ENCODE measurements around the gene RIC8A. TPM values are rescaled to one million over a fixed set of nuclear protein-coding genes. Genes with fewer than 3 reads are reported as not detected.
"Not testable (repeated sequence)": the region's sequence is repeated elsewhere in the genome, so short reads cannot be mapped to it uniquely, and the experiment has no call there.

RIC8A gene
- polyA plus RNA-seq (ENCODE audit: insufficient read length), result 84.0 TPM
- long read RNA-seq, donor 1, transcript RIC8A-203 (10 exons, 3,703 nt), result major isoform, 25 of 29 reads
- long read RNA-seq, donor 1, partial matches to known transcripts, result 0 of 29 reads
- long read RNA-seq, donor 1, other reads (novel, unspliced or antisense), result 0 of 29 reads
- long read RNA-seq, donor 2, transcript RIC8A-203 (10 exons, 3,703 nt), result major isoform, 10 of 18 reads
- long read RNA-seq, donor 2, partial matches to known transcripts, result 0 of 18 reads
- long read RNA-seq, donor 2, other reads (novel, unspliced or antisense), result 7 of 18 reads
- long read RNA-seq, donor 3, transcript RIC8A-203 (10 exons, 3,703 nt), result major isoform, 5 of 9 reads
- long read RNA-seq, donor 3, partial matches to known transcripts, result 0 of 9 reads
- long read RNA-seq, donor 3, other reads (novel, unspliced or antisense), result 0 of 9 reads
- long read RNA-seq, donor 4, partial matches to known transcripts, result 0 of 1 reads
- long read RNA-seq, donor 4, other reads (novel, unspliced or antisense), result 0 of 1 reads
- long read RNA-seq, donor 5, transcript RIC8A-203 (10 exons, 3,703 nt), result major isoform, 22 of 70 reads
- long read RNA-seq, donor 5, partial matches to known transcripts, result 46 of 70 reads
- long read RNA-seq, donor 5, other reads (novel, unspliced or antisense), result 0 of 70 reads
- long read RNA-seq, donor 6, transcript RIC8A-203 (10 exons, 3,703 nt), result major isoform, 18 of 66 reads
- long read RNA-seq, donor 6, partial matches to known transcripts, result 45 of 66 reads
- long read RNA-seq, donor 6, other reads (novel, unspliced or antisense), result 0 of 66 reads
- long read RNA-seq, donor 7, transcript RIC8A-203 (10 exons, 3,703 nt), result major isoform, 21 of 23 reads
- long read RNA-seq, donor 7, partial matches to known transcripts, result 0 of 23 reads
- long read RNA-seq, donor 7, other reads (novel, unspliced or antisense), result 0 of 23 reads
- long read RNA-seq, donor 8, transcript RIC8A-203 (10 exons, 3,703 nt), result major isoform, 13 of 29 reads
- long read RNA-seq, donor 8, partial matches to known transcripts, result 15 of 29 reads
- long read RNA-seq, donor 8, other reads (novel, unspliced or antisense), result 0 of 29 reads

DNA sequence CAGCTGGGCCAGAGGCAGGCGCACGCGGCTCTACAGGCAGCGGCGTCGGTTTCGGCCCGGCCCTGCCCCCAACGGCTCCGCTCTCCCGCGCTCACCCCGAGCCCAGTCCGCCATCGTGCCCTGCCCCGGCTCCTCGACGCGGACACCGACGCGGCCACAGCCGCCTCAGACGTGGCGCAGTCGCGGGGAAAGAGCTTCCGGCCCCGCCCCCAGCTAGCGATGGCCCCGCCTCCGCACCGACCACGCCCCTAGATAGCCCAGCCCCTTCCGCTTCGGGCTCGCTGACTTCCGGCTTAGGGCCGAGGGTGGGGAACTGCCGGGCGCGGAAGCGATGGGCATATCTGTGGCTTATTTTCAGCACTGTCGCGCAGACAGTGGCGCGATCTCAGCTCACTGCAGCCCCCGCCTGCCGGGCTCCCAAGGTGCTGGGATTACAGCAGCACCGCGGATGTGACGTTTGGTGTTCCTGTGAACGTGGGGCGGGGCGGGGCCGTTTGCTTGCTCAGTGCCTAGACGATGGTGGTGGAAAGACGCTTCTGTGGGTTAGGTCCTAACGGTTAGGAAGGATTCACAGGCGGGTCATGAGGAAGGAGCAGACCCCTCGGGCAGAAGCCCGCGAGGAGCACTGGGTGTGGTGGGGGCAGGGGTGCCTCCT is at the start of gene RIC8A, which contains the start of gene BET1L:
RIC8A (plus strand) TSS at position 501 of the 655 bp plus-strand sequence. CDS start 1,147 bp downstream, outside the sequence.
BET1L (minus strand) TSS at position 192 of the 655 bp plus-strand sequence; CDS start at position 114, 78 bp downstream.
- DNase-seq, result peak; percentile 94

DNA sequence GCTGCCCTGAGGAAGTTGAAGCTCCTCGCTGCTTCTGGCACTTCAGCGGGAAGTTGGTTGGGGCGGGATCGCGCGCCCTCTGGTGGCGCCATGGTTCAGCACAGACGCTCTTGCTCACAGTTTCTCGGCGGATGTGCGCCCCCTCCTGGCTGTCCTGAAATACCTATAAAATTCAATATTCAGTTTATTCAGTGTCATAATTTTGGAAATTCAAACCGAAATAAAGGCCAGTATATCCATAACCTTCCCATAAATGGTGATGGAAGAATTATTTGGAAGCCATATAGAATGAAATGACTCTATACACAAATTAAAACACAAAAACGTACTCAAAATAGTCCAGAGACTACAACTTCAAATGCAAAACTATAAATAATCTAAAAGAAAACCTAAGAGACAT is 27.3 kb upstream of the RIC8A start:
- not testable (repeated sequence) for DNase-seq

DNA sequence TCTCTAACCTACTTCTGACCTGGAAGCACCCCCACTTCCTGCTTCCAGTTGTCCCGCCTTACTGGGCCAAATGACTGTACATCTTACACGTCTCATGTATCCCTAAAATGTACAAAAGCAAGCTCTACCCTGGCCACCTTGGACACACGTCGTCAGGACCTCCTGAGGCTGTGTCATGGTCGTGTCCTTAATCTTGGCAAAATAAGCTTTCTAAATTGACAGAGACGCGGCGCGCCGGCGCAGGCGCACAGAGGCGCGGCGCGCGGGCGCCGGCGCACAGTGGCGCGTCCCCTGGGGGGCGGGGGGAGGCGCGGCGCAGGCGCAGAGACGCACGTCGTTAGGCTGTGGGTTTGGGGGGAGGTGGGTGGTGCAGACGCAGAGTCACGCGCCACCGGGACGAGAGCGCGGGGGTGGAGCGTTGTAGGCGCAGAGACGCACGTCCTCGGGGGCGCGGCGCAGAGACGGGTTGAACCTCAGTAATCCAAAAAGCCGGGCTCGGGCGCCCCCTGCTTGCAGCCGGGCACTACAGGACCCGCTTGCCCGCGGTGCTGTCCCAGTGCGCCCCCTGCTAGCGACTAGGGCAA is 18.2 kb upstream of the RIC8A start:
- DNase-seq, result not testable (repeated sequence)

DNA sequence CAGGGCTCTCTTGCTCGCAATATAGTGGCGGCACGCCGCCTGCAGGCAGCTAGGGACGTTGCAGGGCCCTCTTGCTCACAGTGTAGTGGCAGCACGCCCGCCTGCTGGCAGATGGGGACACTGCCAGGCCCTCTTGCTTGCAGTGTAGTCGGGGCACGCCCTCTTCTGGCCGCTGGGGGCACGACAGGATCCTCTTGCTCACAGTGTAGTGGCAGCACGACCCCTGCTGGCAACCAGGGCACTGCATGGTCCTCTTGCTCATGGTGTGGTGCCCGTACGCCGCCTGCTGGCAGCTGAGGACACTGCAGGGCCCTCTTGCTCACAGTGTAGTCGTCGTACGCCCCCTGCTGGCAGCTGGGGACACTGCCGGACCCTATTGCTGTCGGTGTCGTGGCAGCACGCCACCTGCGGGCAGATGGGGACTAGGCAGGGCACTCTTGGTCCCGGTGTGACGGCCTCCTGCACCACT is 17.6 kb upstream of the RIC8A start:
- DNase-seq, result not testable (repeated sequence)

DNA sequence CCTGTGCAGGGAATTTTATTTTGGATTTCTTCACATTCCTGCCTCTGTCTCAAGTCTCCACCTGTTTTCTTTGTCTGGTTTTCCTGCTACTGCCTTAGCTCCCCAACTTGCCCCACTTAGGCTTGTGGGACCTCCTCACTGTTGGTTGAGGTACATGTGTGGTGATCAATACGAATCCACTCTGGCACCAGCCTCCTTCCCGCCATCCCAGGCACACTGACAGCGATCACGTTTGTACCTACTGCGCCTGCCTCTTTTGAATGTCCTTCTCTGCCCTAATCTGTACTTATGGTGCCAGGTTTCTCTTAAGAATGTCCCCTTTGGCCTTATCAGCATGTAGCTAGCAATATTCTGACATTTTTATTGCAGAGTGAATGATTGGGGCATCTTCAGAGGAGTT is 17.0 kb upstream of the RIC8A start:
- not testable (repeated sequence) for DNase-seq

DNA sequence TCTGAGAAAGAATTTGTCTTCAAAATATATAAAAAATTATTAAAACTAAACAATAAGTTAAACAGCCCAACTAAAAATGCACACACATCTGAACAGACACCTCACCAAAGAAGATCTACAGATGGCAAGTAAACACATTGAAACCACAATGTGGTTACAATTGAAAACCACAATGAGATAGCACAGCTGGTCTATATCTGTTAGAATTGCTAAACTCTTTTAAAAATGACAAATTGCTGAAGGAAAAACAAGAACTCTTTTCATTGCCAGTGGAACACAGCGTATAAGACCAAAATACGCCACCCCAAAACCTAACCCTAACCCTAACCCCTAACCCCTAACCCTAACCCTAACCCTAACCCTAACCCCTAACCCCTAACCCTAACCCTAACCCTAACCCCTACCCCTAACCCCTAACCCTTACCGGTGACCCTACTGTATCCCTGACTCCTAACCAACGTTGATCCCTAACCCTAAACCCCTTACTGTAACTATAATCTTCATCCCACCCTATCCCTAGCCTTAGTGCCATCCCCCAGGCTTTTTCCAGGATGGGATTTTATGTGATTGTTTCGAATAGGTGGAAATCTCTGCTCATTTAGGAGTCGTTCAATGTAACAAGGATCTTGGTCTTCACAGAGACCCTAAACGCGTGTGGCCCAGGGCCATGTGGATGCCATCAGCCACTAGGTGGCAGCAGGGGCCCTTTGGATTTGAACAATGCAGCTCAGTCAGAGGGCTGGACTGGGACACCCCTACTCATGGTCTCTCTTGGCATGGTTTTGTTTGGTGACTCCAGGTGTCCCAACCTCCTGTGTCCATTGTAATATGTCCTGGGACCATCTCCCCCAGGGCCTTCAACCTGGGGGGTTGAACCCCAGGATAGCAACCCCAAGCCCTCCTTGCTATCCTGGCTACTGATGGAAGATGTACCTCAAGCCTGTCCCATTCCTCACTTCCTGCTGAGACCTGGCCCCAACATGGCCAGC is 15.7 kb upstream of the RIC8A start:
- DNase-seq, result not testable (repeated sequence)

DNA sequence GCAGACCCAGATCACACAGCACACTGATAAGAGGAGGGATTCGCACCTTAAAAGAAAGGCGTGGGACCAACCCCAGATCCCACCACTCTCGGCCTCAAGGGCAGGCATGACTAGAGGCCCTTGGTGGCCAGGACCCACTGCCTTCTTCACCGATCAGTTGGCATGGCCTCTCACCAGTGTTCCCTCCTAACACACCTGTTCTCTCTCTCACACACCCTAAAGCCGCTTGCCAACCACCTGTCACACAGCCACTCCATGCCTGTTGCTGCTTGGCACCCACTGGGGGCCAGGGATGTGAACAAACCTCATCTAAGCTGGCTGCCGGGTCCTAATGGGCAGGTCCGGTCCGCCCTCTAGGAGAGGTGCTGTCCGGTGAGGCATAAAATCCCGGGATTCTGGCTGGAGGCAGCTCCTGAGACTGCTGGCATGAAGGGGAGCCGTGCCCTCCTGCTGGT is 14.8 kb upstream of the RIC8A start, which contains the start of gene SCGB1C1:
SCGB1C1 (plus strand) TSS at position 405 of the 455 bp plus-strand sequence; CDS start at position 427, 22 bp downstream.
- not testable (repeated sequence) for DNase-seq

DNA sequence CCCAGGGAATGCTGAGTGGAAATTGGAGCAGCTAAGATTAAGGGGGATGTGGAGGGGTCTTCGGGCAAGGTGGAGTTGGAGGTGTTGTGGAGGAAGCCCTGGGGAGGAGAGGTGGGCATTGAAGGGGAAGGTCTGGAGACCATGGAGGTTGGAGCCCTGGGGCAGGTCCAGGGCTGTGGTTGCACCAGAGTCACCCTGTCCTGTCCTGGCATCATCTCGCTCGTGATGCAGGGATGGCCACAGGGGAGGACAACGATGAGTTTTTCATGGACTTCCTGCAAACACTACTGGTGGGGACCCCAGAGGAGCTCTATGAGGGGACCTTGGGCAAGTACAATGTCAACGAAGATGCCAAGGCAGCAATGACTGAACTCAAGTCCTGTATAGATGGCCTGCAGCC is 14.0 kb upstream of the RIC8A start:
- DNase-seq, result not testable (repeated sequence)

DNA sequence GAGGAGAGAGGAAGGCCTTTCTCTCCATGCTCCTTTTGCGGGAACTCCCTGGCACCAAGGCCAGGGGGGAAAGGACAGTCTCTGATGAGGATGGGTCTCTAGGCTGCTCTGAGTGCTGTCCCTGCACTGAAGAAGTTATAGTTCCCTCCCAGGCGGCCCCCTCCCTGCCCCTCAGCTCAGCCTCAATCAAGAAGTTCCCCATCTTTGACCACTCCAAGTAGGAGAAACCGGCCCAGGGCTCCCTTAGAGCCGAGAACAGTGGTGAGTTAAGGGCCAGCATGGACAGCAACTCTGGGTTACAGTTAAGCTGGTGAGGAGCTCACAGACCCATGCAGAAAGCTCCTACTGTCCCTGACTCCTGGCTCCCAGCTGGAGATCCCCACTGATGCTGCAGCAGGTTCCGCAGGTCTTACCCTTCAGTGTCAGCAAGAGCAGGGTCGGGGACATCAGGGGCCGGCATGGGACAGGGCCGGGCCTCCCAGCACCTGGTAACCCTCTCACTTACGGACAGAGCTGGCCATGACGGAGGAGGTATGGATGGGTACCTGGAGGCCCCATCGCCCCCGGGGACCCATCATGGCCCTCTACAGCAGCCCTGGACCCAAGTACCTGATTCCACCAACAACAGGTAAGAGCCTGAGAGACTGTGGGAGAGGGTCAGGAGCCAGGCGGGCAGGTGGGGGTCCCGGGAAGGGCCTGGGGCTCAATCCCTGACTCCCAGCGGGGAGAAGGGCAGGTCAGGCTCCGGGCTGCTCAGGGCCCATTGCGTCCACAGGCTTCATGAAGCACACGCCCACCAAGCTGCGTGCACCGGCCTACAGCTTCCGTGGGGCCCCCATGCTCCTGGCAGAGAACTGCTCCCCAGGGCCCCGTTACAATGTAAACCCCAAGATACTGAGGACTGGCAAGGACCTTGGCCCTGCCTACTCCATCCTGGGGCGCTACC is 10.4 kb upstream of the RIC8A start:
- no peak for DNase-seq

DNA sequence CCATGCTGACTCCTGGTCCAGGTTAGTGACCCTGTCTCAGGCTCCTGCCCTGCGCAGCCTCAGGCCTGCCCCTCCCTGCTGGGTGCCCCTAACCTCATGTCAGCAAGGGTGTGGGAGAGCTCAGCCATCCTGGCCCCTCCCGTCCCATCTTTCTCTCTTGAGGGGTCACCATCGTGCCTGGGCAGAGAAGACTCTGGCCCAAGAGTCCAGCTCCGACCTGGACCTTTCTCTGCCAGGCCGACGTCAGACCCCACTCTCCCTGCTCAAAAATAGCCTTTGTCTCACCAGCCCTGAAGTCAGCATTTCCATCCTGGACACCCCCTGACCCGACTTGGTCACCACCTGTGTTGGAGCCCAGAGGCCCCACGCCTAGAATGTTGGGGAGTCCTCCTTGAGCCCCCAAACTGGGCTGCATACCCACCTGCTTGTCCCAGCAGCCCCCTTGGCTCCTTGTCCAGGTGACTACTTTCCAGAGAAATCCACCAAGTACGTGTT is 9.7 kb upstream of the RIC8A start:
- DNase-seq, result no peak

DNA sequence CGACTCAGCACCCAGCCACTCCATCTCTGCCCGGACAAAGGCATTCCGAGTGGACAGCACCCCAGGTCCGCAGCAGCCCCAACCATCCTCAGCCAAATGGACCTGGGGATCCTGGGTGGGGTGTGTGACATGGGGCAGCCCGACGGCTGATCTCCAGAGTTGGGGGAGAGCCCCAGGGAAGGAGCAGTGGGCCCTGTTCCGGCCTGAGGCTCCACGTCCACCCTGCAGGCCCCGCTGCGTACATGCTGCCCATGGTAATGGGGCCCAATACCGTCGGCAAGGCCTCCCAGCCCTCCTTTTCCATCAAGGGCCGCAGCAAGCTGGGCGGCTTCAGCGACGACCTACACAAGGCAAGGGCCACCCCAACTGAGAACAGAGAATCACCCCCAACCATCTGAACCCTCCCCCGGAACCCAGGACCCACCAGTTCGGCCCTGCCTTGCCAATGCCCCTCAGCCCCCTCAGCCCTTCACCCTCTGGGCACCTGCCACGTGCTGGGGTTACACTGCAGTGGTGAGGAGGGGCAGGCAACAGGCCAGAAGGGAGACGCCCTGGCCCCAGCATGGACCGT is 9.2 kb upstream of the RIC8A start:
- no peak for DNase-seq

DNA sequence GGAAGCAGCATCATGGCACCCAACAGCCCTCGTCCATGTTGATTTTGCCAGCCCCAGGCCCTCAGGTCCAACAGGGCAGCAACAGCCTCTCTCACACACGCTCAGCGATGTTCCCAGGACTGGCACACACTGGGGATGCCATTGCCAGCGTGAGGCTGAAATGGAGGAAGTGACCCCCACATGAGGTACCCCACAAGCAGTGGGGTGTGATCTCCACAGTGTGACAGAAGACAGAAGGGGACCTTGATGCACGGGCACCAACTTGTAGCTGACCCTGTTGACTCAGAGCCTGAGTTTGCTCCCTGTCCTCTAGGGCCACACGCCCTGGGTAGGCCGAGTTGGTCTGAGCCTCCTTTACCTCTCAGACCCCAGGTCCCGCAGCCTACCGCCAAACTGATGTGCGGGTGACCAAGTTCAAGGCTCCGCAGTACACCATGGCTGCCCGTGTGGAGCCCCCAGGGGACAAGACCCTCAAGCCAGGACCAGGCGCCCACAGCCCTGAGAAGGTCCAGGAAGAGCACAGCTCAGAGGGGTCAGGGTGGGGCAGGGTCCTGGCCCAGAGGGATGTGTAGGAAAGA is 8.4 kb upstream of the RIC8A start:
- no peak for DNase-seq

DNA sequence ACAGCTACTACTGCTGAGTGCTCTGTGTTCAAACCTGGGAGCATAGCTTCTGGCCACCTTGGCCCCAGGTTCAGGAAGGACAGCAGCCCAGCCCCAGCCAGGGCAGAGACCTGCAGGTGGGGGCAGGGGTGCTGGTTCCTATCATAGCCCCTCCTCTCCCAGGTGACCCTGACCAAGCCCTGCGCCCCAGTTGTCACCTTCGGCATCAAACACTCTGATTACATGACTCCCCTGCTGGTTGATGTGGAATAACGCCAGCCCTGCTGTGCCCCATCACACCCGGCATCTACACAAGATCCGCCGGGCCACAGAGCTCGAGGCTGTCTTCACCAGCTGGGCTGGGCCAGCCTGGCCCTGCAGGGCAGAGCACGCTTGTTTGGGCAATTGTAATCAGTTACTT is 7.7 kb upstream of the RIC8A start:
- DNase-seq, result no peak

DNA sequence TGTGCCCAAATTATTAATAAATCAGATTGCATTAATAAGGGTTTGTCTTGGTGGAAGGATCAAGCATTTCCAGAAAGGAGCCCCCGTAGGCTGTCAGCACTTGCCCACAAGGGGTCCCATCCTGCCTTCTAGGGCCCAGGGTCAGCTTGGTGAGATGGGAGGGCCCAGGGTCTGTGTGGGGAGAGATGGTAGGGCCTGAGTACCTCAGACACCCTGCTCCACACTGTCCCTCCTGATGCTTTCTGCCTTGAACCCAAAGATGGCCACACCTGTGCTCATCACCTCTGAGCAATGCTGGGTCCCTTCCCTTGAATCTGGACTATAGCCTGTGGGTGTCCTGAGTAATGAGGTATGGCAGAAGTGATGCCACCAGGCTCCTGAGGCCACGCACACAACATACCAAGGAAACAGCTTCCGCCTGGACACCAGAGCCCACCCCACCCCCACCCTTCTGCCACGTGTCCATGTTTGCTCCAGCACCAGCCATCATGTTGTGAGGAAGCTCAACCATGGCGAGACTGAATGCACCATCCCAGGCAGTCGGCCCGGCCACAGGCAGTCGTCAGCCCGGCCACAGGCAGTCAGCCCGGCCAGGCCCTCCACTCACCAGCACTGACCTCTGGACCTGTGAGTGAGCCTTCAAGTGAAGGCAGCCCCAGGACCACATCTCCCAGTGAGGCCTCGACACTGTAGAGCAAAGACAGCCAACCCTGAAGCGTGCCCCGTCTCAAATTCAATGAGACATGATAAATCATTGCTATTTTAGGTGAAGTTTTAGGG is 7.1 kb upstream of the RIC8A start:
- DNase-seq, result no peak

DNA sequence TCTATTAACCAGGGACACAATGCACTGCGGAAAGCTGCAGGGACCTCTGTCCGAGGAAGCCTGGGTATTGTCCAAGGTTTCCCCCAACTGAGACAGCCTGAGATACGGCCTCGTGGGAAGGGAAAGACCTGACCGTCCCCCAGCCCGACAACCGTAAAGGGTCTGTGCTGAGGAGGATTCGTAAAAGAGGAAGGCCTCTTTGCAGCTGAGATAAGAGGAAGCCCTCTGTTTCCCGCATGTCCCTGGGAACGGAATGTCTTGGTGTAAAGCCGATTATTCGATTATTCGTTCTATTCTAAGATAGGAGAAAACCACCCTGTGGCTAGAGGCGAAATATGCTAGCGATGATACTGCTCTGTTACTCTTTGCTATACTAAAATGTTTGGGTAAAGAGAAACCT is 5.5 kb upstream of the RIC8A start:
- no peak for DNase-seq

DNA sequence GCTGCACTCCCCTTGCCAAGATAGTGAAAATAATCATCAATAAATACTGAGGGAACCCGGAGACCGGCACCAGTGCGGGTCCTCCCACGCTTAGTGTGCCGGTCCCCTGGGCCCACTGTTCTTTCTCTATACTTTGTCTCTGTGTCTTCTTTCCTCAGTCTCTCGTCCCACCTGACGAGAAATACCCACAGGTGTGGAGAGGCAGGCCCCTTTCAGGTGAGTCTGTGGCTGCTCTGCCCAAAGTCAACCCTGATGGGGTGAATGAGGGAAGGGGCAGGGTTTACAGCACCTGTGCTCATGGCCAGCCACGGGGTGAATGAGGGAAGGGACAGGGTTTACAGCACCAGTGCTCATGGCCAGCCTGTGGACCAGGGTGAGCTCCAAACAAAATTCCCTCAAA is 5.0 kb upstream of the RIC8A start:
- no peak for DNase-seq
